ENCODE results near the gene OR4D1. TPM values are rescaled to one million over a fixed set of nuclear protein-coding genes. Genes with fewer than 3 reads are reported as not detected.

OR4D1 gene
- total and polyA plus RNA-seq, 2 of the 4 experiments (the other 2 are of a cell fraction), result not detected

- H3K18ac ChIP-seq (ENCODE audit: low read depth, low read length), result no peak overlapping the region
- no peak overlapping the region for H2BK15ac ChIP-seq (ENCODE audit: low read depth, low read length)
- no peak overlapping the region for H3K4me2 ChIP-seq (ENCODE audit: low read depth, low read length)
- H3K56ac ChIP-seq (ENCODE audit: extremely low read depth, insufficient read depth, low read length), result no peak overlapping the region
- intact Hi-C loops (cut with micrococcal nuclease), result no loop called here
- H3K9ac ChIP-seq (ENCODE audit: low read depth, low read length), result no peak overlapping the region
- POLR2A ChIA-PET (ENCODE audit: unreplicated experiment), result no interaction called here
- H2AK5ac ChIP-seq (ENCODE audit: low read depth, low read length), result no peak overlapping the region
- no peaks in the 10 kb centered on the region for H3K4me1 ChIP-seq (ENCODE audit: control insufficient read depth, insufficient read depth, low read length)
- no peak overlapping the region for H3K23ac ChIP-seq (ENCODE audit: low read depth, low read length)
- no peaks in the 10 kb centered on the region for H3K9me1 ChIP-seq (ENCODE audit: insufficient read depth, low read length)
- no peak overlapping the region for H3K27ac ChIP-seq (ENCODE audit: insufficient read depth, low read length)
- no peak overlapping the region for H2BK20ac ChIP-seq (ENCODE audit: low read depth, low read length)
- no peak for DNase-seq
- BruUV-seq (replicated peaks), result no TSS peak
- H4K20me1 ChIP-seq (ENCODE audit: insufficient read depth, low read length), result no peaks in the 10 kb centered on the region
- H3K9me3 ChIP-seq (ENCODE audit: control insufficient read depth, insufficient read depth, low read length), result no peaks in the 10 kb centered on the region
- H2BK5ac ChIP-seq (ENCODE audit: low read depth, low read length, poor library complexity, severe bottlenecking), result no peak overlapping the region
- H4K8ac ChIP-seq (ENCODE audit: low read depth in 2 of 2, low read length in 2 of 2), result no peak overlapping the region
- peaks cover 2% of the 10 kb centered on the region; the same call in 1 of the 2 replicates for H3K27me3 ChIP-seq (ENCODE audit: control insufficient read depth, insufficient read depth, low read length)
- H2AK9ac ChIP-seq (replicated peaks; ENCODE audit: low read depth, low read length, poor library complexity), result no peak overlapping the region
- ATAC-seq (ENCODE audit: low read depth), result no peak
- dilution Hi-C loops (cut with HindIII; ENCODE audit: low sequenced_read_pairs, unreplicated experiment), result no loop called here
- H4K5ac ChIP-seq (ENCODE audit: low read depth, low read length), result no peak overlapping the region
- CTCF ChIA-PET, result interaction anchor here (0.7 kb wide), 1 partner anchor 29 kb away, joined by 3 read pairs; no protein-coding TSS in a partner anchor
- 100% methylated on average over 1 of the region's 5 CpGs; no CpG with 5 or more reads in 1 of the 2 experiments for WGBS, 2 experiments (ENCODE audit: extremely low coverage in 2 of 2, insufficient read length in 1 of 2)
- no peak overlapping the region for H4K91ac ChIP-seq (ENCODE audit: insufficient read depth, low read depth, low read length)
- no peak overlapping the region for H2BK120ac ChIP-seq (ENCODE audit: low read depth, low read length)
- H3K4ac ChIP-seq (ENCODE audit: low read depth, low read length), result no peak overlapping the region
- TF ChIP-seq CEBPB (IDR thresholded peaks at IDR 0.05; ENCODE audit: low read depth, low read length), result no peak
- no peaks in the 10 kb centered on the region for H3K79me1 ChIP-seq (ENCODE audit: low read depth in 1 of 2, low read length in 2 of 2)
- in situ Hi-C loops (cut with MboI; ENCODE audit: low sequenced_read_pairs), result no loop called here
- H3K14ac ChIP-seq (replicated peaks; ENCODE audit: low read depth, low read length), result no peak overlapping the region
- H2AFZ ChIP-seq (replicated peaks; ENCODE audit: low read length, poor library complexity), result no peak overlapping the region
- H3K4me3 ChIP-seq (ENCODE audit: insufficient read depth, low read depth, low read length), result no peak overlapping the region
- peaks cover 13% of the 10 kb centered on the region for H3K36me3 ChIP-seq (ENCODE audit: control insufficient read depth, insufficient read depth, low read length)
These were observed 56.6 kb downstream of the OR4D1 start for GRCh38 chr17:58204796-58205195.

Data from IMR-90 (cell line).